ENCODE measurements around the gene PTTG1IP. TPM values are rescaled to one million over a fixed set of nuclear protein-coding genes. Genes with fewer than 3 reads are reported as not detected.

PTTG1IP gene
- total RNA-seq, 1 donor from 2014 or later, result 468 TPM

DNA sequence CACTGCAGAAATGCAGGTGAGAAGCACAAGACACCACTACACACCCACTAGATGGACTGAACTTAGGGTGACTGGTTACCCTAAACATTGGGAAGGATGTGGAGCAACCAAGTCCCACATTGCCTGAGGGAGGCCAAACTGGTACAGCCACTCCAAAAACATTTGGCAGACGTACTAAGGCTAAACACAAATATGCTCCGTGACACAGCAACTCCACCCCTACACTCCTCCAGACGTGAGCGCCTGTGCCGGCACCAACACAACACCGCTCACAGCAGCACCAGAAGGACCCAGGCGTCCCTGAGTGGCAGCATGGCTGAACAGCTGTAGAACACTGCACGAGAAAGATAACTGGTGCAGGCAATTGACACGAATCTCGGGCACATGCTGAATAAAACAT lies 14.7 kb downstream of the PTTG1IP start:
- H3K4me3 ChIP-seq, result no peak overlapping the region
- intact Hi-C loops (cut with DNase I), result no loop called here
- no peak for DNase-seq (ENCODE audit: low spot score in 2 of 2)
- H3K27ac ChIP-seq, result no peak overlapping the region
- H3K9me3 ChIP-seq, result no peaks in the 10 kb centered on the region
- peaks cover 93 to 97% of the 10 kb centered on the region in 2 donors for H3K36me3 ChIP-seq
- no peaks in the 10 kb centered on the region for H3K4me1 ChIP-seq
- TF ChIP-seq CTCF (IDR thresholded peaks at IDR 0.05), result no peak
- no peaks in the 10 kb centered on the region for H3K27me3 ChIP-seq

DNA sequence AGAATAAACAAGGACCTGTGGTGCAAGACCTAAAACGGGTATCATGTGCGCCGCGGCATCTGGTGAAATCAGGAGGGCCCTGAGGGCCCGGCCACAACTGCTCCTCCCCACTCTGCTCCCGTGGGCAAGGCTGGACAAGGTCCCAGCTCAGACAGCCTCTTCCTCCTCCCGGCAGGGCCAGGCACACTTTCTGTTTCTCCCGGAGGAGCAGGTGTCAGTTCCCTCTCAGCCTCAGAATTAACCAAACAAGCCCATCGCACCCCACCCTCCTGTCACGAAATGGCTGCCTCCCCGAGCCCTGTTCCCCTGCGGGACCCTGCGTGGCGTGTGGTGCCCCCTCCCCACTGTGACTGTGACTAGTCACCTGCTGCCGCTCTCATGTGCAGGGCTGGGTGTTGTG lies 15.2 kb downstream of the PTTG1IP start:
- Histone ChIP-seq H3K9me3 (no peaks in the 10 kb centered on the region), H3K36me3 (peaks cover 92 to 97% of the 10 kb centered on the region in 2 donors), H3K4me1 (no peaks in the 10 kb centered on the region), H3K27me3 (no peaks in the 10 kb centered on the region), H3K27ac (no peak overlapping the region), H3K4me3 (no peak overlapping the region)
- TF ChIP-seq CTCF (IDR thresholded peaks at IDR 0.05), result no peak
- no peak for DNase-seq (ENCODE audit: low spot score in 2 of 2)
- intact Hi-C loops (cut with DNase I), result no loop called here

DNA sequence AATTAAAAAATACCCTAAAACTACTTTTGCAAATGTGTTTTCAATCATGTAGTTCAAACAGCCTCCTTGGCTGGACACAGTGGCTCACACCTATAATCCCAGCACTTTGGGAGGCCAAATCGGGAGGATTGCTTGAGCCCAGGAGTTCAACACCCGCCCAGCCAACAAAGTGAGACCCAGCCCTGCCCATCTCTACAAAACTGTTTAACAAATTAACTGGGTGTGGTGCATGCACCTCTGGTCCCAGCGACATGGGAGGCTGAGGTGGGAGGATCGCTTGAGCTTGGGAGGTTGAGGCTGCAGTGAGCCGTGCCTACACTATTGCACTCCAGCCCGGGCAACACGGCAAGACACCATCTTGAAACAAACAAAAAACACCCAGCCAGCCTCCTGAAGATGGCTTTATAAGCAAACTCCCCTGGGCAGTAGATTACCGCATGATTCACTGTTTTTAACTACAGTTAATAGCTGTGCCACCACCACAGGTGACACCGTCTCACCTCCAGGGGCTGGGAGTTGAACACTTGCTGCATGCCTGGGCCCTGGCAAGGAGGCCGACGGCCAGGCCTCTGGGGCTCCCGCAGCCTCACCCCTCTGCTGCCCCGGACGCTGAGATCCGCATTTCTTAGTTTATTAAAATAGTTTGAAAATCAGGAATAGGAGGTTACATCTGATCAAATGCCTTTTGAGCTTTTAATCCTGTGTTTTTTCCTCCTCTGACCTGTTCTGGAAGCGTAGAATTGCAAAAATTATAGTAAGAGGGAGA lies 16.2 kb downstream of the PTTG1IP start:
- no peak overlapping the region for H3K4me3 ChIP-seq
- no peak for DNase-seq (ENCODE audit: low spot score in 2 of 2)
- H3K27ac ChIP-seq, result no peak overlapping the region
- H3K27me3 ChIP-seq, result no peaks in the 10 kb centered on the region
- no peak for TF ChIP-seq CTCF (IDR thresholded peaks at IDR 0.05)
- peaks cover 89 to 99% of the 10 kb centered on the region in 2 donors for H3K36me3 ChIP-seq
- intact Hi-C loops (cut with DNase I), result no loop called here
- H3K9me3 ChIP-seq, result no peaks in the 10 kb centered on the region
- H3K4me1 ChIP-seq, result no peaks in the 10 kb centered on the region

GRCh38 chr21:44856131-44856530 lies 17.4 kb downstream of the PTTG1IP start:
- H3K27ac ChIP-seq, result no peak overlapping the region
- TF ChIP-seq CTCF (IDR thresholded peaks at IDR 0.05), result no peak
- H3K4me1 ChIP-seq, result no peaks in the 10 kb centered on the region
- no peak for DNase-seq (ENCODE audit: low spot score in 2 of 2)
- H3K4me3 ChIP-seq, result no peak overlapping the region
- H3K36me3 ChIP-seq, result peaks cover 89 to 98% of the 10 kb centered on the region in 2 donors
- H3K27me3 ChIP-seq, result no peaks in the 10 kb centered on the region
- intact Hi-C loops (cut with DNase I), result no loop called here
- no peaks in the 10 kb centered on the region for H3K9me3 ChIP-seq

DNA sequence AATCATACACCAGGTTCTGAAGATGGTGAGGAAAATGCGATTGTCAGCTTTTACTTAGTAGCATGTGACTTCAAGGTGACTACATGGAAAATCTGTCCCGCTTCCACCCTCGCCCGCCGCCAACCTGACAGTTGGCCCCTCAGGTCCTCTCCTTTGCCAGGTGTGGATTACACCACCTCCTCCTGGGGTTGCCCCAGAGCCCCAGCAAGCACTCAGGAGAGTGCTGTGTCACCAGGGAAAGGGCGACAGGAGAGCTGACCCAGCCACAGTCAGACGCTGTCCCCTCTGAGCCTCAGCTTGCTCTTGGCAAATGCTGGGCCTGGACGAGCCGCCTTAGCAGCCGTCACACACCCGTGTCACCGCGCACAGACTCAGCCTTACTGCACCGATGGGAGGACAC lies 17.9 kb downstream of the PTTG1IP start:
- no peaks in the 10 kb centered on the region for H3K4me1 ChIP-seq
- no peak for TF ChIP-seq CTCF (IDR thresholded peaks at IDR 0.05)
- H3K4me3 ChIP-seq, result no peak overlapping the region
- no peaks in the 10 kb centered on the region for H3K9me3 ChIP-seq
- no peaks in the 10 kb centered on the region for H3K27me3 ChIP-seq
- DNase-seq (ENCODE audit: low spot score in 2 of 2), result no peak
- H3K36me3 ChIP-seq, result peaks cover 89 to 98% of the 10 kb centered on the region in 2 donors
- intact Hi-C loops (cut with DNase I), result no loop called here
- H3K27ac ChIP-seq, result no peak overlapping the region

Data from ascending aorta (tissue), 2 donors.